Neural progenitor cell (in vitro differentiated cells): ENCODE results near the gene ADAMTSL5.

Experiments
- CTCF ChIP-seq: fragments of 200-600 bp; sonication (generic); IDR thresholded peaks from 2 replicates; pipeline ENCODE4 v1.5.1; 2017; ENCODE audit warnings: antibody characterized with exemption, mild to moderate bottlenecking
- EZH2 ChIP-seq: fragments of 200-600 bp; sonication (generic); IDR thresholded peaks from 2 replicates; pipeline ENCODE4 v1.6.1; 2017; ENCODE audit warnings: antibody characterized with exemption, mild to moderate bottlenecking, moderate library complexity
- EZH2phosphoT487 ChIP-seq: fragments of 200-600 bp; sonication (generic); IDR thresholded peaks from 2 replicates; pipeline ENCODE4 v1.6.1; 2017; ENCODE audit warnings: antibody characterized with exemption

GRCh38 chr19:1526979-1527649, 14.3 kb upstream of the ADAMTSL5 start:
- TF ChIP-seq CTCF = no peak
- TF ChIP-seq EZH2phosphoT487 = no peak
- no peak for TF ChIP-seq EZH2
